ENCODE results near the gene LIG3.

GRCh38 chr17:34979650-34980352 lies 511 bp upstream of the LIG3 start:
- no peak for TF ChIP-seq EZH2 (IDR thresholded peaks at IDR 0.05; ENCODE audit: insufficient read depth, poor library complexity, severe bottlenecking)
- TF ChIP-seq EZH2phosphoT487 (IDR thresholded peaks at IDR 0.05; ENCODE audit: insufficient read depth, low read depth) = no peak

All from GM23248 (cell line).